ENCODE results near the gene NT5C1B.

GRCh38 chr2:18602298-18602697 is 12.9 kb upstream of the NT5C1B start:
- no peak for TF ChIP-seq POLR2AphosphoS5 (IDR thresholded peaks at IDR 0.05; ENCODE audit: low read depth, low read length)
- TF ChIP-seq POLR2A (IDR thresholded peaks at IDR 0.05; ENCODE audit: low read depth, low read length) = no peak
